ENCODE data around the gene ESPL1. TPM values are rescaled to one million over a fixed set of nuclear protein-coding genes. Genes with fewer than 3 reads are reported as not detected.

The ESPL1 gene
- total RNA-seq, 1 experiment from 2014 or later, result 54.6 TPM

- BruUV-seq (replicated peaks), result TSS peak; percentile 96
- Histone ChIP-seq H3K27me3 (ENCODE audit: control insufficient read depth, insufficient read depth, low read length) (no peaks in the 10 kb centered on the region), H3K36me3 (ENCODE audit: control insufficient read depth, insufficient read depth, low read length) (no peaks in the 10 kb centered on the region; the same call in none of the 2 replicates), H3K4me1 (ENCODE audit: control insufficient read depth, insufficient read depth, low read length) (peaks cover 20% of the 10 kb centered on the region), H3K9me3 (ENCODE audit: control insufficient read depth, insufficient read depth, low read depth, low read length) (no peaks in the 10 kb centered on the region), H3K27ac (ENCODE audit: low read length) (peak overlapping the region; percentile 86), H3K4me3 (ENCODE audit: low read depth in 2 of 2, low read length in 2 of 2) (peak overlapping the region; percentile 76 to 82)
- POLR2A ChIA-PET, result interaction anchor here (0.5 to 0.9 kb wide), 4 partner anchors 41 to 462 kb away, joined by 3 to 8 read pairs (median 4); partner anchors contain the start of gene ZNF740
- TF ChIP-seq POLR2AphosphoS5 (IDR thresholded peaks at IDR 0.05; ENCODE audit: low read depth, low read length) (no peak), TCF7L2 (IDR thresholded peaks at IDR 0.05; ENCODE audit: low read depth, low read length) (no peak), CTCF (IDR thresholded peaks at IDR 0.05) (no peak), SIN3A (IDR thresholded peaks at IDR 0.05; ENCODE audit: borderline replicate concordance, insufficient read depth, low read depth, low read length) (no peak), REST (IDR thresholded peaks at IDR 0.05; ENCODE audit: insufficient read depth in 1 of 2, low read depth in 2 of 2, low read length in 1 of 2) (no peak)
- DNase-seq (ENCODE audit: low read depth, low spot score), result no peak
- ATAC-seq, result peak; percentile 13; the same call in 1 of the 2 replicates
- intact Hi-C loops (cut with micrococcal nuclease; ENCODE audit: unreplicated experiment), result no loop called here
- in situ Hi-C loops (cut with HindIII; ENCODE audit: low pct_unique_long_range_greater_than_20kb, low sequenced_read_pairs), result no loop called here
- CTCF ChIA-PET, result interaction anchor here (0.6 to 1.7 kb wide), 4 partner anchors 17 to 562 kb away, joined by 3 to 7 read pairs (median 4); a partner anchor contains a TSS
These were observed 797 bp downstream of the ESPL1 start for GRCh38 chr12:53268630-53269562.

GRCh38 chr12:53274445-53274844, 6.3 kb downstream of the ESPL1 start:
- Histone ChIP-seq H3K27ac (ENCODE audit: low read length) (no peak overlapping the region), H3K4me1 (ENCODE audit: control insufficient read depth, insufficient read depth, low read length) (peaks cover 9% of the 10 kb centered on the region), H3K27me3 (ENCODE audit: control insufficient read depth, insufficient read depth, low read length) (no peaks in the 10 kb centered on the region), H3K36me3 (ENCODE audit: control insufficient read depth, insufficient read depth, low read length) (peaks cover 4% of the 10 kb centered on the region), H3K4me3 (ENCODE audit: low read depth in 2 of 2, low read length in 2 of 2) (no peak overlapping the region), H3K9me3 (ENCODE audit: control insufficient read depth, insufficient read depth, low read depth, low read length) (no peaks in the 10 kb centered on the region)
- TSS peak; percentile 45 for BruUV-seq (replicated peaks)
- intact Hi-C loops (cut with micrococcal nuclease; ENCODE audit: unreplicated experiment), result no loop called here
- ATAC-seq, result peak; percentile 35; the same call in 1 of the 2 replicates
- ChIA-PET POLR2A (no interaction called here), CTCF (no interaction called here)
- no peak for DNase-seq (ENCODE audit: low read depth, low spot score)
- TF ChIP-seq TCF7L2 (IDR thresholded peaks at IDR 0.05; ENCODE audit: low read depth, low read length) (no peak), REST (IDR thresholded peaks at IDR 0.05; ENCODE audit: insufficient read depth in 1 of 2, low read depth in 2 of 2, low read length in 1 of 2) (no peak), SIN3A (IDR thresholded peaks at IDR 0.05; ENCODE audit: borderline replicate concordance, insufficient read depth, low read depth, low read length) (no peak), CTCF (IDR thresholded peaks at IDR 0.05) (no peak), POLR2AphosphoS5 (IDR thresholded peaks at IDR 0.05; ENCODE audit: low read depth, low read length) (no peak)
- in situ Hi-C loops (cut with HindIII; ENCODE audit: low pct_unique_long_range_greater_than_20kb, low sequenced_read_pairs), result no loop called here

All from Panc1 (cell line).